GM21423 (cell line): ENCODE measurements around the gene FN3KRP.
"Not testable (repeated sequence)": the region's sequence is repeated elsewhere in the genome, so short reads cannot be mapped to it uniquely, and the experiment has no call there.

Source experiments
- ATAC-seq: cut with Tn5 transposase; IDR thresholded peaks from one replicate; pipeline ENCODE4 v1.9.1; 2021; ENCODE audit warnings: mild to moderate bottlenecking, moderate library complexity; ENCODE audit not compliant: unreplicated experiment

The FN3KRP gene

GRCh38 chr17:82737967-82738877 lies 21.7 kb downstream of the FN3KRP start:
- no peak for ATAC-seq

- no peak for ATAC-seq
Measured at GRCh38 chr17:82740906-82741759, 24.6 kb downstream of the FN3KRP start.

- ATAC-seq = no peak
Measured at GRCh38 chr17:82743344-82744219, 27.1 kb downstream of the FN3KRP start.

- not testable (repeated sequence) for ATAC-seq
Measured at GRCh38 chr17:82744736-82745135, 28.2 kb downstream of the FN3KRP start.

GRCh38 chr17:82745524-82745923 lies 29.0 kb downstream of the FN3KRP start:
- no peak for ATAC-seq

GRCh38 chr17:82748756-82749155 lies 32.2 kb downstream of the FN3KRP start:
- no peak for ATAC-seq

- no peak for ATAC-seq
Measured at GRCh38 chr17:82750241-82750908, 33.9 kb downstream of the FN3KRP start.

GRCh38 chr17:82751171-82751570 lies 34.7 kb downstream of the FN3KRP start:
- ATAC-seq = peak; percentile 36

- peak; percentile 71 for ATAC-seq
Measured at GRCh38 chr17:82751571-82752370, 35.3 kb downstream of the FN3KRP start, which contains the start of gene TBCD. Gene TBCD, plus strand, starts transcription at chr17:82752065. Its CDS starts 129 bp downstream, at chr17:82752194.

- peak; percentile 30 for ATAC-seq
Measured at GRCh38 chr17:82752371-82753200, 36.1 kb downstream of the FN3KRP start.

GRCh38 chr17:82753201-82753464 lies 36.6 kb downstream of the FN3KRP start:
- no peak for ATAC-seq

- no peak for ATAC-seq
Measured at GRCh38 chr17:82754297-82755208, 38.0 kb downstream of the FN3KRP start.

- no peak for ATAC-seq
Measured at GRCh38 chr17:82756166-82756565, 39.7 kb downstream of the FN3KRP start.

- no peak for ATAC-seq
Measured at GRCh38 chr17:82765371-82765770, 48.9 kb downstream of the FN3KRP start.

GRCh38 chr17:82767041-82767754 lies 50.7 kb downstream of the FN3KRP start:
- no peak for ATAC-seq

- ATAC-seq = no peak
Measured at GRCh38 chr17:82769041-82769440, 52.5 kb downstream of the FN3KRP start.

GRCh38 chr17:82772026-82772425 lies 55.5 kb downstream of the FN3KRP start:
- ATAC-seq = no peak
